Smooth muscle cell (in vitro differentiated cells): ENCODE measurements around the gene RET. TPM values are rescaled to one million over a fixed set of nuclear protein-coding genes. Genes with fewer than 3 reads are reported as not detected.

Source experiments
- DNase-seq: peaks from one replicate; lab custom pipeline; 2025; ENCODE audit not compliant: unreplicated experiment; lab: John Stamatoyannopoulos, UW
- H2AFZ ChIP-seq: fragments of 200-600 bp; sonication (generic); 2 replicates; pipeline ENCODE4 v1.6.0; 2016; ENCODE audit warnings: antibody characterized with exemption, low read depth, mild to moderate bottlenecking
- H3F3A ChIP-seq: fragments of 200-600 bp; sonication (generic); 2 replicates; pipeline ENCODE4 v1.6.0; 2017; ENCODE audit warnings: antibody characterized with exemption, low read depth
- H3K27ac ChIP-seq: fragments of 200-600 bp; sonication (generic); 2 replicates; pipeline ENCODE4 v1.5.1; 2016; ENCODE audit warnings: low read depth, mild to moderate bottlenecking
- H3K27me3 ChIP-seq: fragments of 200-600 bp; sonication (generic); 2 replicates; pipeline ENCODE4 v1.6.1; 2016; ENCODE audit warnings: low read depth, mild to moderate bottlenecking
- H3K36me3 ChIP-seq: fragments of 200-600 bp; sonication (generic); 2 replicates; pipeline ENCODE4 v1.5.1; 2016; ENCODE audit warnings: low read depth
- H3K4me1 ChIP-seq: fragments of 200-600 bp; sonication (generic); 2 replicates; pipeline ENCODE4 v1.5.1; 2016; ENCODE audit warnings: low read depth
- H3K4me2 ChIP-seq: fragments of 200-600 bp; sonication (generic); 2 replicates; pipeline ENCODE4 v1.6.0; 2016; ENCODE audit warnings: mild to moderate bottlenecking
- H3K4me3 ChIP-seq: fragments of 200-600 bp; sonication (generic); 2 replicates; pipeline ENCODE4 v1.5.1; 2016; ENCODE audit warnings: mild to moderate bottlenecking
- H3K79me2 ChIP-seq: fragments of 200-600 bp; sonication (generic); 2 replicates; pipeline ENCODE4 v1.6.0; 2016; ENCODE audit warnings: low read depth, mild to moderate bottlenecking
- H3K9ac ChIP-seq: fragments of 200-600 bp; sonication (generic); 2 replicates; pipeline ENCODE4 v1.6.0; 2016; ENCODE audit warnings: low read depth
- H3K9me3 ChIP-seq: fragments of 200-600 bp; sonication (generic); replicated peaks from 2 replicates; pipeline ENCODE4 v1.5.1; 2016; ENCODE audit warnings: low read depth
- H4K20me1 ChIP-seq: fragments of 200-600 bp; sonication (generic); 2 replicates; pipeline ENCODE4 v1.6.0; 2016; ENCODE audit warnings: low read depth
- CTCF ChIP-seq: fragments of 200-600 bp; sonication (generic); IDR thresholded peaks from 2 replicates; pipeline ENCODE4 v1.5.1; 2017; ENCODE audit warnings: borderline replicate concordance, mild to moderate bottlenecking, antibody characterized with exemption; ENCODE audit not compliant: insufficient read depth, poor library complexity, severe bottlenecking
- WGBS: methylation state at CpG from one replicate; pipeline ENCODE4 v1.1.7; 2016; ENCODE audit warnings: low lambda C conversion rate; 5-methylcytosine and 5-hydroxymethylcytosine counted together
- polyA plus RNA-seq: library from polyadenylated mRNA; unstranded; fragments of >200 nt; fragmentation: Nextera tagmentation; extraction: Ambion mirVana; gene quantifications from 2 replicates; pipeline ENCODE4 v1.2.1, GENCODE V29; 2016
- total RNA-seq: library from RNA; depleted of rRNA; stranded (reverse); fragments of >200 nt; gene quantifications from 2 replicates; pipeline ENCODE4 v1.2.3, GENCODE V29; 2014

Gene RET
- total and polyA plus RNA-seq, 2 experiments from 2014 or later, result 0.70 to 0.94 TPM

DNA sequence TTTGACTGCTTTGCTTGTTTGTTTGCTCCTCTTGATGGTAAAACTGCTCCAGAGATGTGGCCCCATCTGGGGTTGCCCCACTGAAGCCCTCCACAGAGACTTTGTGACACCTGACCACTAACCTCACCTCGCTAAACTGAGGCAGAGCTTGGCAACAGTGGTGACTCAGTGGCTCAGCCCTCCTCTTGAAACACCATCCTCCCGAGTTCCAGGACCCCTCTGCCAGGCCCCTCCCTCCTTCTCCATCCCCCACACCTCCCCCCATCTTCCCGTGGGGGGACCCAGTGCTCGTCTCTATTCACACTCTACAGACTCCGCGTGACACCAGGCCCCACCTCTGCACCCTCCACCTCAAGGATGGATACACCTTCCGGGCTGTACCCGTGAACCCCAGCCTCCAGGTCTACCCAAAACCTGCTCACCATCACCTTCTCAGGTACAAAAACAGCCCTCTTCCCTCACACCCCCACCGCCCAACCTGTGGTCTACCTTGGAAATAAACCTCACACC, 19.0 kb upstream of the RET start:
- no peaks in the 10 kb centered on the region for H3K9me3 ChIP-seq
- no peaks in the 10 kb centered on the region for H4K20me1 ChIP-seq
- no peaks in the 10 kb centered on the region for H3K27me3 ChIP-seq
- no peaks in the 10 kb centered on the region for H3K36me3 ChIP-seq
- WGBS, result 89% methylated on average over 8 of the region's 9 CpGs
- no peak overlapping the region for H3K27ac ChIP-seq
- H3K9ac ChIP-seq, result no peak overlapping the region
- H3K4me1 ChIP-seq, result no peaks in the 10 kb centered on the region
- H2AFZ ChIP-seq, result no peak overlapping the region
- no peak overlapping the region for H3K4me3 ChIP-seq
- no peaks in the 10 kb centered on the region for H3F3A ChIP-seq
- no peak overlapping the region for H3K4me2 ChIP-seq
- no peak for DNase-seq
- TF ChIP-seq CTCF, result no peak
- H3K79me2 ChIP-seq, result no peaks in the 10 kb centered on the region

DNA sequence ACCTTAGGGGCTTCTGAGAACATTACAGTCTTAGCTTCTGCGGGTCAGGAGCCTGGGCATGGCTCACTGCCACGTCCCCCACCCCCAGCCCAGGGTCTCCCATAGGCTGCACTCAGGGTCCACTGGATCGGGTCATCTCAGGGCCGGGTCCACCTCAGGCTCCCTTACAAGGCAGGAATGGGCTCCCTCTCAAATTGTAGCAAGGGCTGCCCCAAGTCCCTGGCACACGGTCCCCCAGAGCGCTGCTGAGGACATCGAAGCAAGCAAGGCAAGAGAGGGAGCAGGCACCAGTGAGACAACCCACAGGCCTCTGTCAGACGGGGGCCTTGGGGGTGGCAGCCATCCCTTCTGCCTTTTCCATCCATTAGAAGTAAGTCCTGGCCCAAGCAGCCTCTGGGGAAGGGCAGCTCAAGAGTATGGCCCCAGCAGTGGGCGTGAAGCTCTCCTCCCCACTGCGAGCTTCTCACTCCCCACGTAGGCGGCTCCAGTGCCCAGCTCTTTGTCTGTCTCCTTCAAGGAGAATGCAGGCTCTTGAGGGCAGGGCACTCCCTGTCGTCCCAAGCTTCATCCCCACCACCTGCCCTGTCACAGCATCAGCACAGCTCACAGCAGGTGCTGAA, 18.0 kb upstream of the RET start:
- no peak overlapping the region for H3K9ac ChIP-seq
- 82% methylated on average over 13 of the region's 13 CpGs for WGBS
- no peak for TF ChIP-seq CTCF
- no peaks in the 10 kb centered on the region for H3K4me1 ChIP-seq
- no peaks in the 10 kb centered on the region for H3K27me3 ChIP-seq
- H3K9me3 ChIP-seq, result no peaks in the 10 kb centered on the region
- H4K20me1 ChIP-seq, result no peaks in the 10 kb centered on the region
- H2AFZ ChIP-seq, result no peak overlapping the region
- no peaks in the 10 kb centered on the region for H3K36me3 ChIP-seq
- no peak overlapping the region for H3K27ac ChIP-seq
- DNase-seq, result no peak
- no peaks in the 10 kb centered on the region for H3K79me2 ChIP-seq
- H3K4me3 ChIP-seq, result no peak overlapping the region
- H3K4me2 ChIP-seq, result no peak overlapping the region
- no peaks in the 10 kb centered on the region for H3F3A ChIP-seq

- Histone ChIP-seq H3K4me1 (no peaks in the 10 kb centered on the region), H3K79me2 (no peaks in the 10 kb centered on the region), H3K27ac (no peak overlapping the region), H3K36me3 (no peaks in the 10 kb centered on the region), H3F3A (no peaks in the 10 kb centered on the region), H3K4me3 (no peak overlapping the region), H2AFZ (no peak overlapping the region), H3K27me3 (no peaks in the 10 kb centered on the region), H3K9ac (no peak overlapping the region), H3K4me2 (no peak overlapping the region), H4K20me1 (no peaks in the 10 kb centered on the region), H3K9me3 (no peaks in the 10 kb centered on the region)
- WGBS, result 80% methylated on average over 6 of the region's 6 CpGs
- DNase-seq, result no peak
- no peak for TF ChIP-seq CTCF
Observed at GRCh38 chr10:43059336-43059720, 17.5 kb upstream of the RET start.

DNA sequence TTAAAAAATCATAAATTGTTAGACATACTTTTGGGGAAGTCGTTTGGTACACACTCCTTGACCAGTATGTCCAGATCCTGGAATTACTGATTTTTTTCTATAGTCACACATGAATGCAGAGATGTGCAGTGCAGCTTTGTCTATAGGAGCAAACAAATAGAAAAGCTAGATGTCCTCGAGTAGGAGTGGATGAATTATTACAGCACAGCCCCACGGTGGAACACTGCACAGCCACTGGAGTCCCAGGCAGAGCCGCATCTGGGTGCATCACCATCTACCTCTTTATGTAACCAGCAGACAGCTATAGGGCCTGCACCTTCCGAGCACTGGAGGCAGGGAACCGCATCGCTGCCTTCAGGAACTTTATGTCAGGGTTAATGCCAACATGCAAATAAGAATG, 17.0 kb upstream of the RET start:
- Histone ChIP-seq H3K4me3 (no peak overlapping the region), H3K9ac (no peak overlapping the region), H3K36me3 (no peaks in the 10 kb centered on the region), H3K27ac (no peak overlapping the region), H3K9me3 (no peaks in the 10 kb centered on the region), H3K4me2 (no peak overlapping the region), H3F3A (no peaks in the 10 kb centered on the region), H3K4me1 (no peaks in the 10 kb centered on the region), H2AFZ (no peak overlapping the region), H3K79me2 (no peaks in the 10 kb centered on the region), H3K27me3 (no peaks in the 10 kb centered on the region), H4K20me1 (no peaks in the 10 kb centered on the region)
- TF ChIP-seq CTCF, result no peak
- DNase-seq, result no peak
- WGBS, result 80% methylated on average over 7 of the region's 7 CpGs
